ENCODE data around the gene CHIC2.

Gene CHIC2

DNA sequence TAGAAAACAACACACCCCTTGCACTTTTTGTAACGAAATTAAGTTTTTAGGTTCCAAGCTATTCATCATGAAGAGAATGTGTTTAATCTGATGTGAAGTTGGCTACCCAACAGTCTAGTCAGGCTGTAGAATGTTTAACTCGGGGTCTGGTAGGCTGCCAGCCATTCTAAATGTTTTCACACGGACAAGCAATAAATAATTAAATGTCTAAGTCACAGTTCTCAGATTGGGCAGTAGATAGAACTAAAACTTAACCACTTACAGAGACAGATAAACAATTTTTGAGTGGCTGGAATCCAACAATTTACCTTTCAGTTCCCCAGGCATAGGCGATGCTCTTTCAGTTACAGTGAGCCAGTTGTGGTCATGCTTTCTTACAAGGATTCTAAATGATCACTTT lies 66.5 kb downstream of the CHIC2 start:
- no peak for DNase-seq

DNA sequence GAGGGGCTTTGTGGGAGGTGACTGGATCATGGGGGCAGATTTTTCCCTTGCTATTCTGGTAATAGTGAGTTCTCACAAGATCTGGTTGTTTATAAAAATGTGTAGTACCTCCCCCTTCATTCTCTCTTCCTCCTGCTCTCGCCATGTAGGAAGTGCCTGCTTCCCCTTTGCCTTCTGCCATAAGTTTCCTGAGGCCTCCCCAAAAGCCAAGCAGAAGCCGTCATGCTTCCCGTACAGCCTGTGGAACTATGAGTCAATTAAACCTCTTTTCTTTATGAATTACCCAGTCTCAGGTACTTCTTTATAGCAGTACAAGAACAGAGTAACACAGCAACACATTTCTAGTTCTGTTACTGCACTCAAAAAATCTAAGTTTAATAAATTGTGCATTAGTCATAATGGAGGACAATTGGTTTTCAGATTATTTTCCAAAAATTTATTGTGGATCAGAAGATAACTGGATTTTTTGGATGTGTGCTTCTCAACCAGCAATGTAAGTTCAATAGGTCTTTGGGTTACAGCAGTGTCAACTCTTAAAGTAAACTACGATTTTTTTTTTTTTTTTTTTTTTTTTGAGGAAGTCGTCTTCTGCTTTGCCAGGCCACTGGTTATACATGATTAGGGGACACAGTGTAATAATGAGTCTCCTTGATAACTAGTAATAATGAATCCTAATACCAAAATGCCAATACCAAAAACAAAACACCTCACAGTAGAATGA lies 69.9 kb downstream of the CHIC2 start:
- DNase-seq = peak; percentile 43

DNA sequence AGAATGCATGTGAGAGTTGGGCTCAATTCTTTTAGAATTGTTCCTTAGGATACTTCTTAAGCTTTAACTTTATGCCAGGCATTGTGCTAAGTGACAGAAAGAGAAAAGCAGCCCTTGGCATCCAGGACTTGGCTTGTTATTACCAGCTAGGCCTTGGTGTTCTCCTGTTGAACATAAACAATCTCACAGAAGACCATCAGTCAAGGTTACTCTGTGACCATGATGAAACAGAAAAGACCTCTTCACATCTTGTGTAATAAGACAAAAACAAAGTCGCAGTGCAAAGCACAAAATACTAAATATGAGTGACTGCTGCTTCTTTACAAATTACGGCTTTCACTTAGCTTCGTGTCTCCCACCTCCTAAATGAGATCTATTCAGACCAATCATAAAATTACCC lies 71.6 kb downstream of the CHIC2 start:
- no peak for DNase-seq

DNA sequence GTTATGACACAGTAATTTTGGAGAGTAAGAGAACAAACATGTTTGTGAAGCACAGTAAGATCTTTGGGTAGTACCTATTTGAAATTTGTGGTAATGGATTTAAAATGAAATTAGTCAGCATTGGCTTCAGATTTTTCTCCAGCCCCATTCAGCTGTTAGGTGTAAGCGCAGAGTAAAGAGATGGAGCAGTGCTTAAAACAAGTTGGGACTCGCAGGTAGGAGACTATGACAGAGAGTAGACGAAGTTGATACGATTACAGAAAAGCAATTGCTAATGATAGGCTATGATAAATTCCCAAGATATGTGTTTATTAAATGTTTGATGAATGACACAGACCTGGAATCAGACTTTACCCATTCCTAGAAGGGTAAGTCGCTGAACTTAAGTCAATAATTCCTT lies 72.6 kb downstream of the CHIC2 start:
- no peak for DNase-seq

DNA sequence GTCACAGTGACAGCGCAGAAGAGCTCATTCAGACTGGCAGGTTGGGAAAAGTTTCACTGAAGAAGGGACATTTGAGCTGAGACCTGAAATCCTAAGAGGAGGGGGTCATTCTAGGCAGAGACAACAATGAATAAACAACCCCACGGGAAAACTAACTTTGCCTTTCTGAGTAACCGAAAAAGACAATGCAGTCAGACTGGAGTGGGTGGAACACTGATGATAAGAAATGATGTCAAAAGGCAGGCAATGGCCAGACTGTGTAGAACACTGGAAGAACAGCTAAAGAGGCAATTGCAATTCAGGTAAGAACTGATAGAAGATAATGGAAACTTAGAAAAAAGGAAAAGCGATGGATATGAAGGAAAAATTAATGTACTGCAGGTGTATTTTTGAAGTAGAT lies 73.8 kb downstream of the CHIC2 start:
- DNase-seq = no peak

DNA sequence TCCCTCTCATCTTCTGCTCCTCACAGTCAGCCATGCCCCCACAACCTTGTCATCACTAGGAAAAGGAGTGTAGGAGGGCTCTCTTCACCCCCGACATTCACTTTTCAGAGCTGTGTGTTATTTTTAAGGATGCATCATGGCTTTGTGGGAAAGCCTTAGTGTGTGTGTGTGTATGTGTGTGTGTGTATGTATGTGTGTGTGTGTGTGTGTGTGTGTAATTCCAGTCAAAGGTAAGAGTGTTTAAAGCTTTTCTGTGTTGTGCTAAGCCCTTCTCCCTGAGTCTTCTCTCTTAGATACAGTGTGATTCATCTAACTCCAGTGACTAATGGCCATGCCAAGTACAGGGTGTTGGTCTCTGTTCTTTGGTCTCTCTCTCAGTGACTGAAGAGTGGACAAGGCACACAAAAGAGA lies 76.6 kb downstream of the CHIC2 start:
- DNase-seq = no peak

DNA sequence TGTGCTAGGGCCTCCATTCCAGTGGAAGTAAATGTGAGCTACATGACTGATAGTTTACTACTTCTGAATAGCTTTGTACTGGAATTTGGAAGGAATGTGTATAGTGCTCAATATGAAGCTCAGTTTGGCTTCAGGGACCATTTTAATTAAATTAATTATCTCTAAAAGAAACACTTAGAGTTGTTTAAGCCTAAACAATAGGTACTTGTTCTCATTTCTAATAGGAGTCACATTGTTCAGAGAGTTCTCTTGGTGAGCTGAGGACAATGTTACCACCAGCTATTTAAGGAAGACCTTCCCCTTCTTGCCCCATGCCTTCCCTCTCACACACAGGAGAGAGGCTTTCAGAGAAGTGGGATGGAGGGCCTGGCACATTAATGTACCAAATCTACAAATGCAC lies 78.3 kb downstream of the CHIC2 start:
- no peak for DNase-seq

DNA sequence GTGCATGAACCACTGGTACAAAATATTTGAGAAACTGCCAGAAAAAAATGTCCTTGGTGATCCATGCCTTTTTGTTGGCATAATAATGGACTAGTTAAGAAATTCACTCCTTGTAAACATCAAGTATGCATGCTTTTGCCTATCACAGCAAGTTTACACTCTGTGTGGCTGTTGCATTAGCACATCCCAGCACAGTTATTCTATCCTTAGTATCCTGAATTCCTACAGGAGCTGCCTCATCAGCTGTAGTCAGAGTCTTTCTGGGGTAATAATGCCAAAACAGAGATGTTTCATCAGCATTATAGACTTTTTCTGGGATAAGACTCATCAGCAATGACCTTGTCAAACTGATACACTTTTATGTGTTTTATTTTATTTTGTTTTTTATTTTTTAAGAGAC lies 82.8 kb downstream of the CHIC2 start:
- no peak for DNase-seq

DNA sequence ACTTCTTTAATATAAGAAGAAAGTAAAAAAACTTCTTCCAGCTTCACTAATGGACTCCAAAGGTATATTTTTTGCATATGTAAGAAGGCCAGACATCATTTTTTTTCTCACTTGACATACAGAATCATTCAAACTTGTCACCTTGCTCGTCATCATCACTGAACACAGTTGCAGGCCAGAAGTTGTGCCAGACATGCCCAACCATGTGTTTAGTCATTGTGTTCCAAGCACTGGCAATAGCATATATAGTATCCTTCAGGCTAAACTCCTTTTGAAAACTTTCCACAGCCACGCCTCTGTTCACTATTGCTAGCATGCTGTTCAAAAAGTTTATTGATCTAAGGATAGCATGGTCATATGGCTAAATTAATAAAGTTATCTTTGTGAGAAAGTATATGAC lies 83.3 kb downstream of the CHIC2 start:
- no peak for DNase-seq

DNA sequence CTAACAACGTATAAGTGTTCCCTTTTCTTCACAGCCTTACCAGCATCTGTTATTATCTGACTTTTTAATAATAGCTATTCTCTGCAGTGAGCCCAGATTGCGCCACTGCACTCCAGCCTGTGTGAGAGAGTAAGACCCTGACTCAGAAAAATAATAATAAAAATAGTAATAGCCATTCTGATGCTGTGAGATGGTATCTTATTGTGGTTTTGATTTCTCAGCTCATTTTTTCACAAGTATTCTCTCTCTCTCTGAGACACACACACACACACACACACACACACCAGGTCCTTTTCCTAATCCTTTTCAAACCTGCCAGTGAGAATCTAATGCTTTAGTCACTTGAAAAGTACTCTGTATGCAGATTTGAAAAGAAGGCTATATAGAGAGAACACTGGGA lies 89.8 kb downstream of the CHIC2 start:
- no peak for DNase-seq

DNA sequence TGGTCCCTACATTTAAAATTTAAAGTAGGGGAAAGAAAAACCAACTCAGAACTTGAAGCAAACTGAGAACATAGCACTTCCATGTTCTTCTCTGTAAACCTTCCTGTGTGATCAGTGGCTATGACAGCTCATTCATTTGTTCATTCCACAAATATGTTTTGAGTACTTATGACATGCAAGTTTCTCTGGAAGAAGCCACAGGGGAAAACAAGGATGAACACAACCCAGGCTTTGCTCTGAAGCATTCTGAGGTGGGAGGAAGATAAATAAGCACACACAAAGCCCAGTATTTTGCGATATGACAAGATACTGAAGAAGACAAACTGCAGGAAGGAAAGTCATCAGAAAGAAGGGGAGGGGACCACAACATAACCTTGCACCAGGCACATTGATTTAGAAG lies 96.4 kb downstream of the CHIC2 start:
- no peak for DNase-seq

DNA sequence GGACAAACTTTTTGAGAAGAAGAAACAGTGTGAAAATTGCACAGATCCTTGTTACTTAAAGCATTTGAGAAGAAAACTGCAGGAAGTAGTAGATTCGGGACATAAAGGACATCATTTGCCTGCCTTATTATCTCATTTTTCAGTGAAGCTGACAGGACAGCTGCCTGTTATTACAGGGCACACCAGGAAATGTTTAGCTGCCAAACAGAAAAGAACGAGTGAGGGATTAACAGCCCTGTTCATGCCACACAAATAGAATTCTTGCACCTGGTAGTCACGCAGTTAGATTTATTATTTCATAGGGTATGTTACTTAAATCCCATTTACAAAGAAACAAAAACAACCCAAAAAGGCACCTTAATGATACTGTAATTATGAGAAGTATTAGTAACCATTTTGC lies 100.6 kb downstream of the CHIC2 start:
- no peak for DNase-seq

DNA sequence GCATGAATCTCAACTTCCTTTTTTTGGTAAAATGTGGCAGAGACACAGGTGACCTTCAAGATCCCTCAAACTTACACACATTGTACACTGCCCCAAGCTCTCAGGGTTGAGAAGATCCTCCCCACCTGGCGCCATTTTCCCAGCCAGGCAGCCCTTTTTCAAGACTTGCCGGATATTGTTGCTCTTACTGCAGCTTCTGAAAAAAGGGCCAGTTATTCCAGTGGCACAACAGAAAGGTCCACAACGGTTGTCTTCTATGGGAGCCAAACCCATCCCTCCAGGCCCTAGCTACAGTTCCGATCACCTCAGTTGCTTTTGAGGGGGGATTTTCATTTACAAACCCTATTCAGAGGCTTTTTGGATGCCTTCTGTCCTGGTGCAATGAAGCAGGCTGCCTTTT lies 101.1 kb downstream of the CHIC2 start:
- DNase-seq = no peak

DNA sequence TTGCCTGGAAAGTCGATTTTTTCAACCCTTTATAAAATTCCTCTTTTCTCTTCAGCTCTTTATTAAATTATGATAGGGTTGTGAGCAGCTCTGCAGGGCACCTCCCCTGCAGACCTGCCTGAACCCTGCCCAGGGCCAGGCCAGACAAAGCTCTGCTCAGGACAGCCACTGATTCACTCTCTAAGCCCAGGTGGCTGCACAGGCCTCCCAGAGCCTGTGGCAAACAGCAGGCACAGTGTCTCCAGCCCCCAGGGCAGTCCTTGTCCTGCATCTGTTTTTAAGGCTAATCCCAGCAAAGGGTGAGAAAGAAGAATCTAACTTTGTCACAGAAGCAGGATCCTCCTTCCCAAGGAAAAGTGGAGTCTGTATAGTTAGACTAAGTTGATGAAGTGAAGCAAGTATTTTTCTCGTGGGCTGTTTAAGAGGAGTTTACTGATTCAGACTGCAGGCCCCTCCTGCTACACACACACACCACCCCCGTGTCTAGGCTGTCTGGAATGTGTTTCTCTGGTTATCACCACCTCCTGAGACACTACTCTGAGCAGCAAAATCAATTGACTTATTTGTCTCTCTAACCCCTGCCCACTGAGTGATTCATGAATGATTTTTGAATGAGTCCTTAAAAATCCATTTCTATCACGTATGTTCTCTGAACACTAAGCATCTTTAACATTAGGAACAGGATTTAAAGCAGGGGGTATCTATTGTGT lies 101.7 kb downstream of the CHIC2 start:
- no peak for DNase-seq

DNA sequence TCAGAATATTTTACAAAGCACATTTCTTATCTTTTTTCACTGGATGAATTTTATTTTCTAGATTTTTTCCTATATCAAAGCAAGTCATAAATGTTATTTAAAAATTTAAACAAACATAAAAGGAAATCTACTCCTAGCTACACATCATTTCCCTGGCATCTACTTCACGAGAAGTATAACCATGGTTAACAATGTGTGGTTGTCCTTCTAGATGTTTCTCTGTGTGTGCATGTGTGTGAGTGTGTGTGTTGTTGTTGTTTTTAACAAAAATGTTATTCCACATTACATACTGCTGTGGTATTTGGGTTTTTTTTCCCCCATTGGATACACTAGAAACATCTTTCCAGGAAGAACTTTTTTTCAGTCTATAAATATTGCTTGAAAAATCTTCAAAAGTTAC lies 103.1 kb downstream of the CHIC2 start:
- DNase-seq = no peak

DNA sequence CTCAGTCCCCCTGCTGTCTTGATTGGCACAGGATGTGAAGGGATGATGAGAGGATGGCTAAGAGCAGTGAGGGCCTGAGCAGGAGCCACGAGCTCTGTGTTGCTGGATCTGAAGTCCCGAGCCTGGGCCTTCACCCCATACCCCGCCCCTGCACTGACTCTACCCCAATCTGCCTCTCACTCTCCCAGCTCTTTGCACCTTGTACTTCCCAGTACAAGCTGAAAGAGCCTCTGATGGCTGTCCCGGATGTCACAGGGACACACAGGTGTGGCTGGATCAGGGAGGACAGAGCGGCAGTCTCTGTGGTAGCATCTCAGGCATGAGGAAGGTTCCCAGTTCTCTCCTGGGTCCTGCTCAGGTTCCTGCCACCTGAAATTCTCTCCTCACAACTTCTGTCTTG lies 103.6 kb downstream of the CHIC2 start:
- DNase-seq = no peak

All from inflammatory macrophage treated with lipopolysaccharide for 4 hours (primary cell).